ENCODE data around the gene IGDCC3.

DNA sequence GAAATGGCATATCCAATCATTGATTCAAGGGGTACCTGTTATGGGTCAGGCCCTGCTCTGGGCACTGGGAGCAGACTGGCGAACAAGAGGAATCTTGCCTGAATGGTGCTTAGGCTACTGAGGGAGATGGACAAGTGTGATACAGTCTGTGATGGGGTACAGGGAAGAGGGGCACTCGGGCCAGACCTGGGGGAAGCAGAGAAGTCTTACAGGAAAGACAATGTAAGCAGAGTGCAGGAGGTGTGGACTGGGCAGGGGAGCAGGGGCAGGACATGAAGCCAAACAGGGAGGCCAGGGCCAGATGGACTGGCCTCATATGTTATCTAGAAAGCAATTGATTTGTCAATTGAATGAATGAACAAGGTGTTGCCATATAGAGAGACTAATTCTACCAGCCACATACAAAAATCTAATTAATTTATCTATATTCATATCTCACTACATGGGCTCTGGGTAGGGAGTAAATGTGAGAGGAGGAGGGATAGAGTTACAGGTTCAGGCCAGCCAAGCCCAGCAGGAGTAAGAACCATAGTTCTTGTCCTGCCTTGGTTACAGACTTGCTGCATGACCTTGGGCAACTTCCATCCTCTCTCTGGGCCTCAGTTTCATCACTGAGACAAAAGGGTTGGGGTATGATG is 48.5 kb upstream of the IGDCC3 start:
- TF ChIP-seq, protein P1, sequence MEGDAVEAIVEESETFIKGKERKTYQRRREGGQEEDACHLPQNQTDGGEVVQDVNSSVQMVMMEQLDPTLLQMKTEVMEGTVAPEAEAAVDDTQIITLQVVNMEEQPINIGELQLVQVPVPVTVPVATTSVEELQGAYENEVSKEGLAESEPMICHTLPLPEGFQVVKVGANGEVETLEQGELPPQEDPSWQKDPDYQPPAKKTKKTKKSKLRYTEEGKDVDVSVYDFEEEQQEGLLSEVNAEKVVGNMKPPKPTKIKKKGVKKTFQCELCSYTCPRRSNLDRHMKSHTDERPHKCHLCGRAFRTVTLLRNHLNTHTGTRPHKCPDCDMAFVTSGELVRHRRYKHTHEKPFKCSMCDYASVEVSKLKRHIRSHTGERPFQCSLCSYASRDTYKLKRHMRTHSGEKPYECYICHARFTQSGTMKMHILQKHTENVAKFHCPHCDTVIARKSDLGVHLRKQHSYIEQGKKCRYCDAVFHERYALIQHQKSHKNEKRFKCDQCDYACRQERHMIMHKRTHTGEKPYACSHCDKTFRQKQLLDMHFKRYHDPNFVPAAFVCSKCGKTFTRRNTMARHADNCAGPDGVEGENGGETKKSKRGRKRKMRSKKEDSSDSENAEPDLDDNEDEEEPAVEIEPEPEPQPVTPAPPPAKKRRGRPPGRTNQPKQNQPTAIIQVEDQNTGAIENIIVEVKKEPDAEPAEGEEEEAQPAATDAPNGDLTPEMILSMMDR (IDR thresholded peaks at IDR 0.05 in 4 of 5, conservative IDR thresholded peaks at IDR 0.05 in 1 of 5) = no peak
- TF ChIP-seq POLR2A (IDR thresholded peaks at IDR 0.05) = no peak

Data from gastrocnemius medialis (tissue), 4 donors.